GM12892 (cell line): ENCODE data around the gene HAO2.

Experiments used
- POLR2AphosphoS5 ChIP-seq: IDR thresholded peaks from 2 replicates; pipeline ENCODE4 v1.6.1; 2011; ENCODE audit warnings: low read depth, low read length, control low read depth
- TAF1 ChIP-seq: IDR thresholded peaks from 2 replicates; pipeline ENCODE4 v1.6.1; 2011; ENCODE audit warnings: low read depth, mild to moderate bottlenecking, control low read depth, low read length, borderline replicate concordance

DNA sequence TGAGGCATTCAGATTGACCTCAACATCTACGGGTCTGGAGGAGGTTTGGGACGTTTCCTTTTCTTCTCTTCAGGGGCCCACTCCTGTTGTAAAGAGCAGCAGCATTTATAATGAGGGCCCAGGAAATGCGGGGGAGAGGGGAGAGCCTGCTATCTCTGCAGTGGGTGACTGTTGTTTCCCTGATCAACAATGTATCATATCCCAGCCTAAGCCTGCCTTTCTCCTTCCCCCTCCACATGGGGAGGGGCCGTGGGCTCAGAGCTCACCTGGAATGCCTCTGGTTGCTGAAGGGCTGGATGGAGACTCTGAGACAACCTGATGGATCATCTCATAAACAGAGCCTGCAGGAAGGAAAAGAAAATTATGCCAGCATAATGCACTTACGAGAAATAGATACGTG, 36.0 kb upstream of the HAO2 start:
- TF ChIP-seq TAF1 (no peak), POLR2AphosphoS5 (no peak)
